H7 (cell line): ENCODE measurements around the gene SHROOM4. TPM values are rescaled to one million over a fixed set of nuclear protein-coding genes. Genes with fewer than 3 reads are reported as not detected.

ENCODE experiments used
- DNase-seq: peaks from one replicate; pipeline ENCODE4 v3.0.0; 2012
- H3K27me3 ChIP-seq: 2 replicates; pipeline ENCODE4 v1.6.0; 2011; ENCODE audit warnings: mild to moderate bottlenecking, low read length; ENCODE audit not compliant: control insufficient read depth, insufficient read depth
- H3K36me3 ChIP-seq: replicated peaks from 2 replicates; pipeline ENCODE4 v1.5.1; 2011; ENCODE audit warnings: low read length; ENCODE audit not compliant: control insufficient read depth, insufficient read depth
- H3K4me3 ChIP-seq: 2 replicates; pipeline ENCODE4 v1.5.1; 2011; ENCODE audit warnings: low read depth, mild to moderate bottlenecking, control low read depth, low read length, moderate library complexity; ENCODE audit not compliant: insufficient read depth
- total RNA-seq: library from RNA; depleted of rRNA; stranded (reverse); fragments of >200 nt; shearing (Covaris generic); gene quantifications from 2 replicates; pipeline ENCODE4 v1.2.3, GENCODE V29; 2014

The SHROOM4 gene
- total RNA-seq, 1 experiment from 2014 or later = 10.2 TPM

GRCh38 chrX:50814701-50815100 is 707 bp upstream of the SHROOM4 start:
- Histone ChIP-seq H3K4me3 (peak overlapping the region; percentile 75), H3K36me3 (no peaks in the 10 kb centered on the region), H3K27me3 (no peaks in the 10 kb centered on the region)
- no peak for DNase-seq

- Histone ChIP-seq H3K4me3 (peak overlapping the region; percentile 75), H3K27me3 (no peaks in the 10 kb centered on the region), H3K36me3 (no peaks in the 10 kb centered on the region)
- DNase-seq = peak; percentile 57
Observed at GRCh38 chrX:50812995-50813842, 775 bp downstream of the SHROOM4 start.

GRCh38 chrX:50805276-50805675 is 8.7 kb downstream of the SHROOM4 start:
- no peaks in the 10 kb centered on the region for H3K27me3 ChIP-seq
- no peak overlapping the region for H3K4me3 ChIP-seq
- H3K36me3 ChIP-seq = no peaks in the 10 kb centered on the region; the same call in 1 of the 2 replicates
- DNase-seq = no peak

- H3K4me3 ChIP-seq = no peak overlapping the region
- H3K36me3 ChIP-seq = no peaks in the 10 kb centered on the region; the same call in 1 of the 2 replicates
- no peak for DNase-seq
- H3K27me3 ChIP-seq = no peaks in the 10 kb centered on the region
Observed at GRCh38 chrX:50801135-50801534, 12.9 kb downstream of the SHROOM4 start.

- Histone ChIP-seq H3K36me3 (no peaks in the 10 kb centered on the region; the same call in 1 of the 2 replicates), H3K4me3 (no peak overlapping the region), H3K27me3 (no peaks in the 10 kb centered on the region)
- DNase-seq = no peak
Observed at GRCh38 chrX:50799531-50799961, 14.4 kb downstream of the SHROOM4 start.

GRCh38 chrX:50798783-50799182 is 15.2 kb downstream of the SHROOM4 start:
- Histone ChIP-seq H3K36me3 (no peaks in the 10 kb centered on the region; the same call in 1 of the 2 replicates), H3K27me3 (no peaks in the 10 kb centered on the region), H3K4me3 (no peak overlapping the region)
- no peak for DNase-seq

GRCh38 chrX:50787099-50787498 is 26.9 kb downstream of the SHROOM4 start:
- no peak for DNase-seq
- no peak overlapping the region for H3K4me3 ChIP-seq
- no peaks in the 10 kb centered on the region for H3K27me3 ChIP-seq
- no peaks in the 10 kb centered on the region for H3K36me3 ChIP-seq

GRCh38 chrX:50780144-50780543 is 33.9 kb downstream of the SHROOM4 start:
- no peak overlapping the region for H3K4me3 ChIP-seq
- H3K36me3 ChIP-seq = no peaks in the 10 kb centered on the region
- H3K27me3 ChIP-seq = no peaks in the 10 kb centered on the region
- DNase-seq = no peak

GRCh38 chrX:50779694-50780093 is 34.3 kb downstream of the SHROOM4 start:
- Histone ChIP-seq H3K36me3 (no peaks in the 10 kb centered on the region), H3K4me3 (no peak overlapping the region), H3K27me3 (no peaks in the 10 kb centered on the region)
- no peak for DNase-seq

- Histone ChIP-seq H3K4me3 (no peak overlapping the region), H3K27me3 (no peaks in the 10 kb centered on the region), H3K36me3 (no peaks in the 10 kb centered on the region)
- no peak for DNase-seq
Observed at GRCh38 chrX:50778272-50778671, 35.7 kb downstream of the SHROOM4 start.

GRCh38 chrX:50776248-50776647 is 37.7 kb downstream of the SHROOM4 start:
- Histone ChIP-seq H3K27me3 (no peaks in the 10 kb centered on the region), H3K36me3 (no peaks in the 10 kb centered on the region), H3K4me3 (no peak overlapping the region)
- DNase-seq = no peak

GRCh38 chrX:50771382-50771781 is 42.6 kb downstream of the SHROOM4 start:
- DNase-seq = no peak

GRCh38 chrX:50770702-50771101 is 43.3 kb downstream of the SHROOM4 start:
- H3K36me3 ChIP-seq = no peaks in the 10 kb centered on the region
- DNase-seq = no peak
- H3K27me3 ChIP-seq = no peaks in the 10 kb centered on the region
- H3K4me3 ChIP-seq = no peak overlapping the region

More at GRCh38 chrX:50771382-50771781, 42.6 kb downstream of the SHROOM4 start:
- H3K27me3 ChIP-seq = no peaks in the 10 kb centered on the region
- H3K4me3 ChIP-seq = no peak overlapping the region
- H3K36me3 ChIP-seq = no peaks in the 10 kb centered on the region

GRCh38 chrX:50769389-50770063 is 44.5 kb downstream of the SHROOM4 start:
- Histone ChIP-seq H3K4me3 (no peak overlapping the region), H3K27me3 (no peaks in the 10 kb centered on the region), H3K36me3 (no peaks in the 10 kb centered on the region)
- no peak for DNase-seq

- H3K4me3 ChIP-seq = no peak overlapping the region
- H3K27me3 ChIP-seq = no peaks in the 10 kb centered on the region
- DNase-seq = no peak
- no peaks in the 10 kb centered on the region for H3K36me3 ChIP-seq
Observed at GRCh38 chrX:50768801-50769200, 45.2 kb downstream of the SHROOM4 start.
